ENCODE measurements around the gene SENP6. TPM values are rescaled to one million over a fixed set of nuclear protein-coding genes. Genes with fewer than 3 reads are reported as not detected.
A peak's percentile ranks its signal among the peaks of the same experiment; 100 is the strongest.
"Not testable (repeated sequence)": the region's sequence is repeated elsewhere in the genome, so short reads cannot be mapped to it uniquely, and the experiment has no call there.

Gene SENP6
- total and polyA plus RNA-seq, 2 experiments from 2014 or later = 56.4 to 104 TPM

- TF ChIP-seq CTCF (IDR thresholded peaks at IDR 0.05; ENCODE audit: low read depth, low read length) = no peak
- H3K27me3 ChIP-seq = no peaks in the 10 kb centered on the region
- no peak overlapping the region for H3K4me3 ChIP-seq
- no peak overlapping the region for H3K27ac ChIP-seq
- no peaks in the 10 kb centered on the region for H3K9me3 ChIP-seq (ENCODE audit: low read depth)
- DNase-seq (ENCODE audit: low read depth in 1 of 2, low spot score in 1 of 2) = peak in 1 of 2 donors; percentile 39
- H3K4me1 ChIP-seq (ENCODE audit: low read depth) = peaks cover 8% of the 10 kb centered on the region
- peaks cover 30% of the 10 kb centered on the region for H3K36me3 ChIP-seq
Observed at GRCh38 chr6:75624988-75625387, 23.3 kb downstream of the SENP6 start.

- TF ChIP-seq CTCF (IDR thresholded peaks at IDR 0.05; ENCODE audit: low read depth, low read length) = no peak
- no peaks in the 10 kb centered on the region for H3K27me3 ChIP-seq
- no peak overlapping the region for H3K27ac ChIP-seq
- peaks cover 2% of the 10 kb centered on the region for H3K4me1 ChIP-seq (ENCODE audit: low read depth)
- H3K36me3 ChIP-seq = peaks cover 30% of the 10 kb centered on the region
- no peak overlapping the region for H3K4me3 ChIP-seq
- no peaks in the 10 kb centered on the region for H3K9me3 ChIP-seq (ENCODE audit: low read depth)
- DNase-seq (ENCODE audit: low read depth in 1 of 2, low spot score in 1 of 2) = no peak
Observed at GRCh38 chr6:75626561-75626960, 24.9 kb downstream of the SENP6 start.

GRCh38 chr6:75627708-75628107 is 26.0 kb downstream of the SENP6 start:
- H3K4me3 ChIP-seq; H3K9me3 ChIP-seq (ENCODE audit: low read depth); DNase-seq (ENCODE audit: low read depth in 1 of 2, low spot score in 1 of 2); H3K27me3 ChIP-seq; H3K27ac ChIP-seq: not testable (repeated sequence)
- H3K36me3 ChIP-seq = peaks cover 25% of the 10 kb centered on the region
- H3K4me1 ChIP-seq (ENCODE audit: low read depth) = peaks cover 13% of the 10 kb centered on the region

GRCh38 chr6:75631859-75632635 is 30.4 kb downstream of the SENP6 start:
- Histone ChIP-seq H3K4me3 (no peak overlapping the region), H3K36me3 (peaks cover 39% of the 10 kb centered on the region), H3K27me3 (no peaks in the 10 kb centered on the region), H3K4me1 (ENCODE audit: low read depth) (peaks cover 19% of the 10 kb centered on the region), H3K9me3 (ENCODE audit: low read depth) (no peaks in the 10 kb centered on the region), H3K27ac (peak overlapping the region; percentile 93)
- DNase-seq (ENCODE audit: low read depth in 1 of 2, low spot score in 1 of 2) = no peak
- TF ChIP-seq CTCF (IDR thresholded peaks at IDR 0.05; ENCODE audit: low read depth, low read length) = no peak

- Histone ChIP-seq H3K9me3 (ENCODE audit: low read depth) (no peaks in the 10 kb centered on the region), H3K4me3 (peak overlapping the region; percentile 4), H3K4me1 (ENCODE audit: low read depth) (peaks cover 19% of the 10 kb centered on the region), H3K27ac (peak overlapping the region; percentile 93), H3K36me3 (peaks cover 34% of the 10 kb centered on the region), H3K27me3 (no peaks in the 10 kb centered on the region)
- peak; percentile 36 to 44 for DNase-seq (ENCODE audit: low read depth in 1 of 2, low spot score in 1 of 2)
- TF ChIP-seq CTCF (IDR thresholded peaks at IDR 0.05; ENCODE audit: low read depth, low read length) = no peak
Observed at GRCh38 chr6:75633045-75633444, 31.4 kb downstream of the SENP6 start.

GRCh38 chr6:75642311-75642710 is 40.6 kb downstream of the SENP6 start:
- DNase-seq (ENCODE audit: low read depth in 1 of 2, low spot score in 1 of 2) = no peak

More at GRCh38 chr6:75642311-75642710, 40.6 kb downstream of the SENP6 start:
- no peaks in the 10 kb centered on the region for H3K9me3 ChIP-seq (ENCODE audit: low read depth)
- H3K27me3 ChIP-seq = no peaks in the 10 kb centered on the region
- peaks cover 31% of the 10 kb centered on the region for H3K36me3 ChIP-seq
- no peaks in the 10 kb centered on the region for H3K4me1 ChIP-seq (ENCODE audit: low read depth)
- TF ChIP-seq CTCF (IDR thresholded peaks at IDR 0.05; ENCODE audit: low read depth, low read length) = no peak
- H3K4me3 ChIP-seq = no peak overlapping the region
- peak overlapping the region; percentile 26 for H3K27ac ChIP-seq
